ENCODE results near the gene PRRT1.

GRCh38 chr6:32131439-32131948 is 20.2 kb downstream of the PRRT1 start:
- TF ChIP-seq CTCF (IDR thresholded peaks at IDR 0.05; ENCODE audit: insufficient read depth, low read length, poor library complexity, severe bottlenecking) (no peak), EZH2phosphoT487 (conservative IDR thresholded peaks at IDR 0.05; ENCODE audit: low read length) (no peak)

All from SU-DHL-6 (cell line).